Measurements from ENCODE around the gene ADAD1.

ADAD1 gene

DNA sequence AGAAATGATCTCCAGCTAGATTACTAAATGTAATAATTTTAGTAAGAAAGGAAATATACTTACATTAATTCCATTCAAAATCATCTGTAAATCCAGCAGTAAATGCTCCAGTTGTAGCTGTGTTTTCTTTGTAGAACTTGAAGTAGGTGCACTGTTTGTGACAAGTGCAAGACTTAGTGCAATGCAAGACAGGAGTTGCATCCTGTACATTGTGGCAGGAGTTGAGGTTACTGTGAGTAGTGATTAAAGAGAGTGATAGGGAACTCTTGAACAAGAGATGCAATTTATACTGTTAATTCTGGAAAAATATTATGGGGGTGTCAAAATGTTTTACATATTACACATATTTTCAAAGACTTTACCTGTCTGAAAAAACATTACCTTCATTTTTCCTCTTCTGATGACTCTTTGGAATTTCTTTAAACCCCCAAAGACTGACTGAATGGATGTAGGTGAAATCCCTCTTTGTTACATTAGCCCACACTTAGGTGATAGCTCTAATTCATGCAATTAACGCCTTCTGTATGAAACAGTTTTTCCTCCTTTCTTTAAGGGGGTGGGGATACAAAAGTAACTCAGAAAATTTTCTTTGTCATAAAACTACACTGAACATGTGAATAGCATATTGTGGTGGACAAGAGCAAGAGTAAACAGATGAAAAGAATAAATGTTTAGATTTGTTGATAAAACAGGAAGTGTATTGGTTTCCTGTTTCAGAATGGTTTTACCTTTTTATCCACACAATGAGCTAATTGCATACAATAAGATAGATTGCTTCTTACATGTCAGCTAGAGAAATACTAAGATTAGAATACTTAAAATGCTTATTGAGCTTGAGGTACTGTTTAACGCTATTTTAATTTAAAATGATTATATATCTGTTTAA, 77.7 kb downstream of the ADAD1 start, which contains the start of gene IL2:
Gene IL2, minus strand, starts transcription at position 495 of the 886 bp plus-strand sequence. Its CDS starts 285 bp downstream, at position 210.
- DNase-seq (ENCODE audit: low read depth in 2 of 2) = no peak

DNA sequence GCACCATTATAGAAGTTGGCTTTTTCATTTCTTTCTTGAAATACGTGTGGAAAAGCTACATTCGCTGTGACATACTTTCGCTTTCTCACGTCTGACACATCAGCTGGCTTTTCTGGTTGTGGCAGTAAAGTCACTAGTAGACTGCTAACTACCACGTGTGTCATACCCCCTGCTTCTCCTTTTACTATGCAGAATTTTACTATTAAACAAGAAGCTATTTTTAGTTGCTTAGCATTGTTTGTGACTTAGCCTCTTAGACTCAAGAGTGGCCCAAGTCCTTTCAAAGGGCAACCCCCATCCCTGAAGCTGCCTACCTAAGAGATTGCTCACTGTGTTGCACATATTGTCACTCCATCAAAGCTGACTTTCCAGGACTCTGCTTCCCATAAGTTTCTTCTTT, 79.8 kb downstream of the ADAD1 start:
- DNase-seq (ENCODE audit: low read depth in 2 of 2) = peak; percentile 6 to 30

DNA sequence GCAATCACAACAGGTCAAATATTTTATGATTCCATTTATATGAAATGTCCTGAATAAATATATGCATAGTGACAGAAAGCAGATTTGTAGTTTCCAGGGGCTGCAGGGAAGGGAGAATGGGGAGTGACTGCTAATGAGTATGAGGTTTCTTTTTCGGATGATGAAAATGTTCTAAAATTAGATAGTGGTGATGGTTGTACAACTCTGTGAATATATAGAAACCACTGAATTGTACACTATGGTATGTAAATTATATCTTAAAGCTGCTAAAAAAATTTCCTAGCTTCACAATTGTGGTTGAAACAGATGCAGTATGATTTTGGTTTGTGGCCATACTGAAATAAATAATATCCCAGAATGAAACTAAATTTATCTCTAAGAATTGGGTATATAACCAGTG, 90.6 kb downstream of the ADAD1 start:
- no peak for DNase-seq (ENCODE audit: low read depth in 2 of 2)

DNA sequence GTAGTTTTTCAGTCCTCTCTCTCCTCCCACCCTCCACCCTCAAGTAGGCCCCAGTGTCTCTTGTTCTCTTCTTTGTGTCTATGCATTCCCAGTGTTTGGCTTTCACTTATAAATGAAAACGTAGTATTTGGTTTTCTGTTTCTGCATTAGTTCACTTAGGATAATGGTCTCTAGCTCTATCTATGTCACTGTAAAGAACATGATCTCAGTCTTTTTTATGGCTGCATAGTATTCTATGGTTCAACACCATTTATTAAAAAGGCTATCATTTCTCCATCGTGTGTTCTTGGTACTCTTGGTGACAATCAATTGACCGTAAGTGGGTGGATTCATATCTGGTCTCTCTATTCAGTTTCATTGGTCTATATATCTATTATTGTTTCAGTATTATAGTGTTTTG, 96.4 kb downstream of the ADAD1 start:
- DNase-seq (ENCODE audit: low read depth in 2 of 2) = no peak

DNA sequence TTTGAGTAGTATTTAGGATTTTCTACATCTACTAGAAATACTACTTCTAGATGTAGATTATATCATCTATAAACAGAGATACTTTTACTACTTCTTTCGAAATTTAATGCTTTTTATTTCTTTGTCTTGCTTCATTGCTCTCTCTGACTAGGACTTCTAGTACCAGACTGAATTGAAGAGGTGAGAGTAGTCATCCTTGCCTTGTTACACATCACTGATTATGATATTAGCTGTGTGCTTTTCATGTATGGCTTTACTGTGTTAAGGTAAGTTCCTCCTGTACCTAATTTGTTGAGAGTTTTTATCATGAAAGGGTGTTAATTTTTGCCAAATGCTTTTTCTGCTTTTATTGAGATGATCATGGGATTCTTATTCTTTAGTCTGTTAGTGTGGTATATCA, 97.3 kb downstream of the ADAD1 start:
- no peak for DNase-seq (ENCODE audit: low read depth in 2 of 2)

DNA sequence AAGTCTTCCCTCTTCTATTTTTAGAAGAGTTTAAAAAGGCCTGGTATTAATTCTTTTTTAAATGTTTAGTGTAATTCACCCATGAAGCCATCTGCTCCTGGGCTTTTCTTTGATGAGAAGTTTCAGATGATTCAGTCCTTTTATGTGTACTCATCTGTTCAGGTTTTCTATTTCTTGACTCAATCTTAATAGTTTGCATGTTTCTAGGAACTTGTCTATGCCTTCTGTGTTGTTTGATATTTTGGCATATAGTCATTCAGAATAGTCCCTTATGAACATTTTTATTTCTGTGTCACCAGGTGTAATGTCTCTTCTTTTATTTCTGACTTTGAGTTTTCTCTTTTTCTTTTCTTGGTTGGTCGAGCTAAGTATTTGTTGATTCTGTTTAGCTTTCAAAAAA, 97.9 kb downstream of the ADAD1 start:
- no peak for DNase-seq (ENCODE audit: low read depth in 2 of 2)

Measured in stimulated activated CD4-positive, alpha-beta T cell treated with anti-CD3 and anti-CD28 coated beads, Interleukin-4, amount 100 ng/mL, for 48 hours (primary cell).